Measurements from ENCODE around the gene BRPF3. TPM values are rescaled to one million over a fixed set of nuclear protein-coding genes. Genes with fewer than 3 reads are reported as not detected.

Gene BRPF3
- total RNA-seq, 1 experiment from 2014 or later: 30.4 TPM

GRCh38 chr6:36245572-36246061 is 49.1 kb downstream of the BRPF3 start:
- TF ChIP-seq SMAD3 (CRISPR knock-in tag; IDR thresholded peaks at IDR 0.05; ENCODE audit: borderline replicate concordance) (peak; percentile 26; the same call in 1 of the 2 replicates), SP1 (CRISPR knock-in tag; conservative IDR thresholded peaks at IDR 0.05) (peak; percentile 52; the same call in 1 of the 2 replicates), USF2 (CRISPR knock-in tag; IDR thresholded peaks at IDR 0.05) (no peak), NFYB (CRISPR knock-in tag; conservative IDR thresholded peaks at IDR 0.05; ENCODE audit: low read depth) (peak; percentile 43), FOXJ3 (CRISPR knock-in tag; IDR thresholded peaks at IDR 0.05; ENCODE audit: borderline replicate concordance) (no peak), ZNF423 (CRISPR knock-in tag; IDR thresholded peaks at IDR 0.05) (no peak), FOXP4 (CRISPR knock-in tag; IDR thresholded peaks at IDR 0.05) (no peak), MYBL2 (CRISPR knock-in tag; IDR thresholded peaks at IDR 0.05) (peak; percentile 38; the same call in 1 of the 2 replicates), E2F1 (CRISPR knock-in tag; IDR thresholded peaks at IDR 0.05) (no peak), TP53 (CRISPR knock-in tag; IDR thresholded peaks at IDR 0.05) (no peak), ZMAT4 (CRISPR knock-in tag; IDR thresholded peaks at IDR 0.05) (no peak), CREB1 (CRISPR knock-in tag; IDR thresholded peaks at IDR 0.05) (no peak), ZNF671 (CRISPR knock-in tag; IDR thresholded peaks at IDR 0.05) (no peak), NFATC4 (CRISPR knock-in tag; IDR thresholded peaks at IDR 0.05) (no peak), GRHL2 (CRISPR knock-in tag; IDR thresholded peaks at IDR 0.05; ENCODE audit: insufficient replicate concordance, severe bottlenecking) (no peak), ETV6 (CRISPR knock-in tag; IDR thresholded peaks at IDR 0.05) (0 out of 2 replicates have a peak, but pooled peaks have one; percentile 25), ZNF138 (CRISPR knock-in tag; conservative IDR thresholded peaks at IDR 0.05) (no peak), ZNF121 (CRISPR knock-in tag; IDR thresholded peaks at IDR 0.05) (0 out of 2 replicates have a peak, but pooled peaks have one; percentile 16), FOXK1 (CRISPR knock-in tag; IDR thresholded peaks at IDR 0.05) (no peak), ATF1 (CRISPR knock-in tag; IDR thresholded peaks at IDR 0.05) (no peak), ZNF416 (CRISPR knock-in tag; IDR thresholded peaks at IDR 0.05) (no peak)
- no peaks in the 10 kb centered on the region for H3K36me3 Mint-ChIP-seq
- H3K4me3 Mint-ChIP-seq: no peak overlapping the region
- DNase-seq (ENCODE audit: low spot score): peak; percentile 62
- H3K9me3 Mint-ChIP-seq: no peaks in the 10 kb centered on the region
- ChIA-PET POLR2A (interaction anchor here (1.1 kb wide), 1 partner anchor 9 kb away, joined by 3 read pairs; no protein-coding TSS in a partner anchor), CTCF (interaction anchor here (0.7 to 3.3 kb wide), 13 partner anchors 15 to 582 kb away, joined by 3 to 24 read pairs (median 4); no protein-coding TSS in a partner anchor)
- H3K27me3 Mint-ChIP-seq (ENCODE audit: low read depth): no peaks in the 10 kb centered on the region; the same call in 1 of the 2 replicates
- H3K4me1 Mint-ChIP-seq: peaks cover 54% of the 10 kb centered on the region
- peak; percentile 78 for ATAC-seq
- H3K27ac Mint-ChIP-seq: peak overlapping the region; percentile 85

GRCh38 chr6:36246506-36247268 is 50.1 kb downstream of the BRPF3 start:
- Mint-ChIP-seq H3K36me3 (no peaks in the 10 kb centered on the region), H3K4me3 (no peak overlapping the region), H3K9me3 (no peaks in the 10 kb centered on the region), H3K27ac (peak overlapping the region; percentile 57; the same call in 1 of the 2 replicates), H3K27me3 (ENCODE audit: low read depth) (no peaks in the 10 kb centered on the region; the same call in 1 of the 2 replicates), H3K4me1 (peaks cover 53% of the 10 kb centered on the region)
- no peak for DNase-seq (ENCODE audit: low spot score)
- CTCF ChIA-PET: interaction anchor here (0.6 to 3.3 kb wide), 6 partner anchors 51 to 893 kb away, joined by 3 to 24 read pairs (median 5); no protein-coding TSS in a partner anchor
- POLR2A ChIA-PET: no interaction called here
- no peak for ATAC-seq
- TF ChIP-seq ELF4 (CRISPR knock-in tag; IDR thresholded peaks at IDR 0.05; ENCODE audit: low read depth) (no peak), MXD4 (CRISPR knock-in tag; IDR thresholded peaks at IDR 0.05; ENCODE audit: borderline replicate concordance) (no peak), ZNF281 (CRISPR knock-in tag; IDR thresholded peaks at IDR 0.05) (no peak), HMGXB4 (CRISPR knock-in tag; IDR thresholded peaks at IDR 0.05) (no peak), ETV6 (CRISPR knock-in tag; IDR thresholded peaks at IDR 0.05) (no peak), TEAD4 (CRISPR knock-in tag; IDR thresholded peaks at IDR 0.05) (no peak), SMAD3 (CRISPR knock-in tag; IDR thresholded peaks at IDR 0.05; ENCODE audit: borderline replicate concordance) (no peak), NFATC4 (CRISPR knock-in tag; IDR thresholded peaks at IDR 0.05) (no peak)

Measured in WTC11 (cell line).